ENCODE results near the gene VEZT.

DNA sequence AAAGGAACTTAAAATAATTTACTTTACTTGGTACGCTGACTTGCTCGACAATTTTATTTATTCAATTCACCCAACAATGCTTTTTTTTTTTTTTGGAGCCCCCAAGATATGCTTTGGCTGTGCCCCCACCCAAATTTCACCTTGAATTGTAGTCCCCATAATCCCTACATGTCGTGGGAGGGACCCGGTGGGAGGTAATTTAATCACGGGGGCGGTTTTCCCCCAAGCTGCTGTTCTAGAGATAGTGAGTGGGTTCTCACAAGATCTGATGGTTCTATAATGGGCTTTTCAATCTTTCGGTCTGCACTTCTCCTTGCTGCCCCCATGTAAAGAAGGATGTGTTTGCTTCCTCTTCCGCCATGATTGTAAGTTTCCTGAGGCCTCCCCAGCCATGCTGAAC, 10.7 kb upstream of the VEZT start:
- TF ChIP-seq CTCF (IDR thresholded peaks at IDR 0.05; ENCODE audit: low read depth, low read length) (no peak), POLR2A (IDR thresholded peaks at IDR 0.05; ENCODE audit: extremely low read depth, insufficient read length) (no peak)
- TF ChIP-seq, protein P1, sequence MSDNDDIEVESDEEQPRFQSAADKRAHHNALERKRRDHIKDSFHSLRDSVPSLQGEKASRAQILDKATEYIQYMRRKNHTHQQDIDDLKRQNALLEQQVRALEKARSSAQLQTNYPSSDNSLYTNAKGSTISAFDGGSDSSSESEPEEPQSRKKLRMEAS (IDR thresholded peaks at IDR 0.05; ENCODE audit: low read depth, low read length) = no peak

Data from NB4 (cell line).